DOHH2 (cell line): ENCODE data around the gene AGBL4.

ENCODE experiments used
- H3F3A ChIP-seq: fragments of 200-600 bp; sonication (generic), shearing (Covaris generic); 2 replicates; pipeline ENCODE4 v1.6.0; 2016; ENCODE audit warnings: antibody characterized with exemption, mild to moderate bottlenecking; ENCODE audit not compliant: control insufficient read depth, insufficient read depth
- H3K27ac ChIP-seq: fragments of 200-600 bp; sonication (generic); 2 replicates; pipeline ENCODE4 v1.5.1; 2014; ENCODE audit warnings: low read depth, mild to moderate bottlenecking, low read length, moderate library complexity
- H3K27me3 ChIP-seq: fragments of 200-600 bp; sonication (generic); 2 replicates; pipeline ENCODE4 v1.6.1; 2014; ENCODE audit warnings: mild to moderate bottlenecking, low read length, mixed read lengths; ENCODE audit not compliant: control insufficient read depth
- H3K36me3 ChIP-seq: fragments of 200-600 bp; sonication (generic); 2 replicates; pipeline ENCODE4 v1.6.1; 2014; ENCODE audit warnings: mild to moderate bottlenecking, low read length, moderate library complexity, mixed read lengths; ENCODE audit not compliant: control insufficient read depth
- H3K4me1 ChIP-seq: fragments of 200-600 bp; sonication (generic); 2 replicates; pipeline ENCODE4 v1.6.1; 2014; ENCODE audit warnings: mild to moderate bottlenecking, low read length, mixed read lengths; ENCODE audit not compliant: control insufficient read depth
- H3K4me2 ChIP-seq: fragments of 200-600 bp; sonication (generic); 2 replicates; pipeline ENCODE4 v1.6.0; 2014; ENCODE audit warnings: mild to moderate bottlenecking, low read length, moderate library complexity
- H3K4me3 ChIP-seq: fragments of 200-600 bp; sonication (generic); 2 replicates; pipeline ENCODE4 v1.5.1; 2014; ENCODE audit warnings: mild to moderate bottlenecking, low read length, mixed read lengths
- H3K79me2 ChIP-seq: fragments of 200-600 bp; sonication (generic); 2 replicates; pipeline ENCODE4 v1.6.1; 2014; ENCODE audit warnings: mild to moderate bottlenecking, low read length, mixed read lengths; ENCODE audit not compliant: control insufficient read depth
- H3K9me2 ChIP-seq: fragments of 200-600 bp; sonication (generic); replicated peaks from 2 replicates; pipeline ENCODE4 v1.6.1; 2014; ENCODE audit warnings: mild to moderate bottlenecking, low read length, mixed read lengths; ENCODE audit not compliant: control insufficient read depth
- H3K9me3 ChIP-seq: fragments of 200-600 bp; sonication (generic); 2 replicates; pipeline ENCODE4 v1.6.1; 2014; ENCODE audit warnings: antibody characterized with exemption, low read length, mixed read lengths; ENCODE audit not compliant: control insufficient read depth, insufficient read depth
- H4K20me1 ChIP-seq: fragments of 200-600 bp; sonication (generic); 2 replicates; pipeline ENCODE4 v1.6.0; 2014; ENCODE audit warnings: low read depth, mild to moderate bottlenecking, antibody characterized with exemption, low read length, moderate library complexity; ENCODE audit not compliant: control insufficient read depth, insufficient read depth
- CTCF ChIP-seq: fragments of 200-600 bp; sonication (generic); IDR thresholded peaks from one replicate; pipeline ENCODE4 v1.5.1; 2014; ENCODE audit warnings: antibody characterized with exemption, mild to moderate bottlenecking, low read depth, low read length; ENCODE audit not compliant: poor library complexity, severe bottlenecking
- EZH2phosphoT487 ChIP-seq: fragments of 200-600 bp; sonication (generic); IDR thresholded peaks from 2 replicates; pipeline ENCODE4 v1.6.1; 2017; ENCODE audit warnings: borderline replicate concordance, mild to moderate bottlenecking, antibody characterized with exemption, low read length, moderate library complexity, mixed read lengths

The AGBL4 gene

GRCh38 chr1:49906365-49906764 is 117.4 kb downstream of the AGBL4 start:
- no peaks in the 10 kb centered on the region for H3K27me3 ChIP-seq
- H3K9me3 ChIP-seq, result no peaks in the 10 kb centered on the region
- H3K4me3 ChIP-seq, result no peak overlapping the region
- H3K36me3 ChIP-seq, result no peaks in the 10 kb centered on the region
- no peak overlapping the region for H3K4me2 ChIP-seq
- TF ChIP-seq CTCF (no peak), EZH2phosphoT487 (no peak)
- H3K27ac ChIP-seq, result no peak overlapping the region
- no peaks in the 10 kb centered on the region for H3K9me2 ChIP-seq
- no peaks in the 10 kb centered on the region for H3K4me1 ChIP-seq
- H3K79me2 ChIP-seq, result no peaks in the 10 kb centered on the region
- no peaks in the 10 kb centered on the region for H4K20me1 ChIP-seq
- no peaks in the 10 kb centered on the region for H3F3A ChIP-seq

- H3K27me3 ChIP-seq, result no peaks in the 10 kb centered on the region
- no peak overlapping the region for H3K4me3 ChIP-seq
- H3K27ac ChIP-seq, result no peak overlapping the region
- H3K4me1 ChIP-seq, result no peaks in the 10 kb centered on the region
- H4K20me1 ChIP-seq, result no peaks in the 10 kb centered on the region
- no peaks in the 10 kb centered on the region for H3K9me3 ChIP-seq
- no peak overlapping the region for H3K4me2 ChIP-seq
- no peaks in the 10 kb centered on the region for H3F3A ChIP-seq
- H3K79me2 ChIP-seq, result no peaks in the 10 kb centered on the region
- TF ChIP-seq CTCF (no peak), EZH2phosphoT487 (no peak)
- no peaks in the 10 kb centered on the region for H3K36me3 ChIP-seq
- H3K9me2 ChIP-seq, result no peaks in the 10 kb centered on the region
Measured at GRCh38 chr1:49864581-49864980, 159.2 kb downstream of the AGBL4 start.

GRCh38 chr1:49854741-49855140 is 169.0 kb downstream of the AGBL4 start:
- Histone ChIP-seq H3K4me1 (no peaks in the 10 kb centered on the region), H3F3A (no peaks in the 10 kb centered on the region), H3K36me3 (no peaks in the 10 kb centered on the region), H3K79me2 (no peaks in the 10 kb centered on the region), H3K9me3 (no peaks in the 10 kb centered on the region), H3K4me3 (no peak overlapping the region), H4K20me1 (no peaks in the 10 kb centered on the region), H3K27ac (no peak overlapping the region), H3K27me3 (no peaks in the 10 kb centered on the region), H3K9me2 (no peaks in the 10 kb centered on the region; the same call in 1 of the 2 replicates), H3K4me2 (no peak overlapping the region)
- TF ChIP-seq CTCF (no peak), EZH2phosphoT487 (no peak)

GRCh38 chr1:49842596-49842995 is 181.2 kb downstream of the AGBL4 start:
- H3K27me3 ChIP-seq, result no peaks in the 10 kb centered on the region
- no peaks in the 10 kb centered on the region for H4K20me1 ChIP-seq
- no peak for TF ChIP-seq EZH2phosphoT487
- no peak for TF ChIP-seq CTCF
- no peaks in the 10 kb centered on the region for H3K36me3 ChIP-seq
- no peak overlapping the region for H3K27ac ChIP-seq
- no peak overlapping the region for H3K4me2 ChIP-seq
- no peaks in the 10 kb centered on the region for H3K9me2 ChIP-seq
- H3K9me3 ChIP-seq, result peaks cover 17% of the 10 kb centered on the region; the same call in 1 of the 2 replicates
- no peak overlapping the region for H3K4me3 ChIP-seq
- H3K4me1 ChIP-seq, result no peaks in the 10 kb centered on the region
- no peaks in the 10 kb centered on the region for H3F3A ChIP-seq
- H3K79me2 ChIP-seq, result no peaks in the 10 kb centered on the region
